NK-92 (cell line): ENCODE measurements around the gene DOCK10.

Source experiments
- DNase-seq: peaks from one replicate; lab custom pipeline; 2025; ENCODE audit not compliant: unreplicated experiment; lab: John Stamatoyannopoulos, UW

Gene DOCK10

GRCh38 chr2:224729435-224729834, 312.8 kb downstream of the DOCK10 start:
- no peak for DNase-seq

- no peak for DNase-seq
These were observed 317.9 kb downstream of the DOCK10 start for GRCh38 chr2:224724331-224724730.

- DNase-seq: no peak
These were observed 318.6 kb downstream of the DOCK10 start for GRCh38 chr2:224723586-224724217.

DNA sequence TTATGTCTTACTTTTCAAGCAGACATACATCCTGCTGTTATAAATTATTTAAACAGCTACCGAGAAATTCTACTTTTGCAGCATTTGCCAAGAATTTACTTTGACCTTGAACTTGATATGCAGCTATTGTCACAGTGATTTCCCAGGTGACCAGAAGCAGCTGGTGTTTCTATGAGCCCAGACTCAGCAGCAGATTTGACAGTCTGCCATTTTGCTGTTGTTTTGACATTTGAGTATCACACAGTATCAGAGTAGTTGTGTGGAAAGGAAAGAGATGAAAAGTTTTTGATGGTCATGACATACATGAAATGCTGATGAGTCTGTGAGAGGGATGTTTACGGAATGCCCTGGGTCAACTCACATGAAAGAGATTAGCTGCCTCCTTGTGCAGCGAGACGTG, 319.5 kb downstream of the DOCK10 start:
- DNase-seq: no peak

DNA sequence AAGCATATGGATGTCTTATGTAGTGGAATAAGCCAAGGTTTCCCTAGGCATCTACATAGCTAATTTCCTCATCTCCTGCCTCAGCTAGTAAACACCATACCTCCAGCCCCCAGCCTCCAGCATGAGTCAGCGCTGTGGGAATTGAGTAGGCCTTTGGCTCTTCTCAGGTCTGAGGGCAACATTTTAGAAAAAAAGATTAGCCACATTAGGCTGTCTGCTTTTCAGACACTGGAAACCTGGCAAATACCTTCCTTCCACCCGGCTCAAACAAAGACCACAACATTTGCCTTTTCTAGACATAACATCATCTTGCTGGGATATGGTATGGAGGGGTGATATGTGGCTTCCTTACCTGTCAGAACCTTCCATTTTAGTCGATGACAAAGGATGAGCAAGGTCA, 320.0 kb downstream of the DOCK10 start:
- no peak for DNase-seq

- no peak for DNase-seq
These were observed 325.3 kb downstream of the DOCK10 start for GRCh38 chr2:224716921-224717320.

GRCh38 chr2:224716201-224716600, 326.1 kb downstream of the DOCK10 start, which contains the start of gene CCDC195:
CCDC195 (minus strand) TSS chr2:224716365; CDS start chr2:224716365, 0 bp downstream.
- DNase-seq: no peak
